ENCODE data around the gene CDCA4. TPM values are rescaled to one million over a fixed set of nuclear protein-coding genes. Genes with fewer than 3 reads are reported as not detected.

CDCA4 gene
- total RNA-seq, 1 experiment from 2014 or later: 57.7 TPM

DNA sequence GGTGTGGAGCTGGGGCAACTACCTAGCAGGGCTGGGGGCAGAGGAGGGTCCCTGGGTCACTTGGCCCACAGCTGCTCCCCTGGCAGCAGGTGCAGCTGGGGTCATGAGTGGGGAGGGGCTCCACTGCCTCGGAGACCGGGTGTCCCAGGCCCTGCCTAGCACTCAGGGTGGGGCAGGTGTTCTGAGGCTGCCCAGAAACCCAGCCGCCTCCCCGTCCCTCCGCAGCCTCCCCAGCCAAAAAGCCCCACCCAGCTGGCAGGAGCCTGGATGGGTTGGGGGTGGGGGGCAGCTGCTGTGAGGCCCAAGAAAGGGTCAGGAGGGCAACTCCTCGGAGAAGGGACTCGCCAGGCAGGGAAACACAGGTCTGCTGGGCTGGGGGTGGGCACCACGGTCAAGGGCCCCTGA lies 53.9 kb downstream of the CDCA4 start:
- no peak overlapping the region for H2BK15ac ChIP-seq (ENCODE audit: low read depth, low read length)
- no peak overlapping the region for H2AFZ ChIP-seq (ENCODE audit: low read length)
- no peak overlapping the region; the same call in 1 of the 2 replicates for H3K14ac ChIP-seq (ENCODE audit: insufficient read depth, low read length)
- H3K23ac ChIP-seq (ENCODE audit: insufficient read length, low read depth, low read length): no peak overlapping the region
- H4K91ac ChIP-seq (ENCODE audit: insufficient read length, low read depth, low read length): no peak overlapping the region
- Mint-ChIP-seq H3K9me3 (no peaks in the 10 kb centered on the region), H3K4me1 (peaks cover 11 to 21% of the 10 kb centered on the region in 2 experiments), H3K27ac (no peak overlapping the region), H3K27me3 (ENCODE audit: low read depth) (peaks cover 24% of the 10 kb centered on the region), H3K4me3 (no peak overlapping the region), H3K36me3 (ENCODE audit: insufficient read depth in 1 of 3, low read depth in 3 of 3) (no peaks in the 10 kb centered on the region)
- H3K18ac ChIP-seq (ENCODE audit: insufficient read length, low read depth, low read length): no peak overlapping the region
- no peaks in the 10 kb centered on the region for H3K79me1 ChIP-seq (ENCODE audit: insufficient read depth, low read depth, low read length, poor library complexity, severe bottlenecking)
- no peaks in the 10 kb centered on the region for H3K9me3 ChIP-seq (ENCODE audit: control insufficient read depth, low read depth, low read length)
- no peak overlapping the region for H3K56ac ChIP-seq (ENCODE audit: insufficient read length, low read depth, low read length)
- H2BK120ac ChIP-seq (ENCODE audit: low read depth, low read length, poor library complexity, severe bottlenecking): no peak overlapping the region
- H4K8ac ChIP-seq (replicated peaks; ENCODE audit: insufficient read length, low read depth, low read length): no peak overlapping the region
- no peak for TF ChIP-seq CTCF (conservative IDR thresholded peaks at IDR 0.05)
- no peaks in the 10 kb centered on the region for H4K20me1 ChIP-seq (ENCODE audit: control insufficient read depth, insufficient read depth, insufficient read length)
- H3K4ac ChIP-seq (ENCODE audit: low read depth, low read length): no peak overlapping the region
- no peak overlapping the region for H3K27ac ChIP-seq (ENCODE audit: insufficient read length, low read depth, low read length)
- no peak overlapping the region for H2BK5ac ChIP-seq (ENCODE audit: insufficient read length, low read length)
- no peaks in the 10 kb centered on the region; the same call in 1 of the 2 replicates for H3K27me3 ChIP-seq (ENCODE audit: insufficient read depth, low read length)
- no peak overlapping the region for H2BK12ac ChIP-seq (ENCODE audit: insufficient read length, low read depth, low read length)
- no peak overlapping the region for H2BK20ac ChIP-seq (ENCODE audit: low read depth, low read length, poor library complexity, severe bottlenecking)
- H3K9ac ChIP-seq (ENCODE audit: extremely low read depth, insufficient read length, low read length): no peak overlapping the region
- H3K23me2 ChIP-seq (ENCODE audit: insufficient read length, low read depth, low read length, poor library complexity, severe bottlenecking): peaks cover 6% of the 10 kb centered on the region
- peaks cover 3% of the 10 kb centered on the region; the same call in 1 of the 2 replicates for H3K4me1 ChIP-seq (ENCODE audit: insufficient read depth, low read length)
- H3K4me2 ChIP-seq (ENCODE audit: insufficient read depth, insufficient read length, low read length): peak overlapping the region; percentile 58
- H3T11ph ChIP-seq (ENCODE audit: low read length): no peak overlapping the region
- H2AK5ac ChIP-seq (ENCODE audit: insufficient read length, low read length): no peak overlapping the region
- WGBS (ENCODE audit: extremely low coverage, insufficient read length, low lambda C conversion rate): no CpG with 5 or more reads among the region's 8 CpGs
- DNase-seq: no peak
- no peak overlapping the region for H4K5ac ChIP-seq (ENCODE audit: insufficient read length, low read depth, low read length)
- H3K79me2 ChIP-seq (ENCODE audit: insufficient read depth, low read length): no peaks in the 10 kb centered on the region
